Adipose tissue (tissue), 3 donors: ENCODE results near the gene BCL6. TPM values are rescaled to one million over a fixed set of nuclear protein-coding genes. Genes with fewer than 3 reads are reported as not detected.

Source experiments
- H3K27ac ChIP-seq: one replicate; pipeline ENCODE4 v1.5.1; 2013; ENCODE audit warnings: low read depth, low read length
- WGBS, 3 donors: extraction: QIAGEN DNeasy Blood & Tissue Kit; methylation state at CpG; one replicate each; pipeline ENCODE4 v1.1.7; 2013; 5-methylcytosine and 5-hydroxymethylcytosine counted together
- polyA plus RNA-seq, 3 donors: library from polyadenylated mRNA; stranded (reverse); fragments of 200-250 nt; gene quantifications; one replicate each; pipeline ENCODE4 v1.2.3, GENCODE V29; 2013
- donor health status: healthy with polysubstance abuse.
- donor health status: Bipolar disorder and iron deficiency.
- donor health status: healthy.

Gene BCL6
- polyA plus RNA-seq, result 100 to 1,000 TPM in 1 of 3 donors, 10 to 100 TPM in 2; 41.1 to 221 (median 96.3) TPM

- 0 to 1% (median 1%) methylated on average over 40 of the region's 40 CpGs for WGBS, 3 donors
- H3K27ac ChIP-seq, result peak within 1 kb of the TSS; percentile 96
Observed at GRCh38 chr3:187745201-187746058, at the start of gene BCL6. TSS of gene BCL6 (minus strand) at chr3:187745468. CDS start at chr3:187733693, 11,775 bp downstream.

- H3K27ac ChIP-seq, result no peak overlapping the region
- WGBS, 3 donors, result 88 to 96% (median 92%) methylated on average over 4 of the region's 4 CpGs
Observed at GRCh38 chr3:187794731-187795130, 49.5 kb upstream of the BCL6 start.

GRCh38 chr3:187793618-187794017 lies 48.4 kb upstream of the BCL6 start:
- 85 to 94% (median 94%) methylated on average over 2 of the region's 2 CpGs for WGBS, 3 donors
- H3K27ac ChIP-seq, result no peak overlapping the region

- H3K27ac ChIP-seq, result no peak overlapping the region
- 78 to 88% (median 83%) methylated on average over 3 of the region's 3 CpGs for WGBS, 3 donors
Observed at GRCh38 chr3:187792521-187792920, 47.3 kb upstream of the BCL6 start.

GRCh38 chr3:187789872-187790271 lies 44.6 kb upstream of the BCL6 start:
- H3K27ac ChIP-seq, result no peak overlapping the region
- WGBS, 3 donors, result 50 to 72% (median 54%) methylated on average over 2 to 3 of the region's 3 CpGs

GRCh38 chr3:187788984-187789857 lies 44.0 kb upstream of the BCL6 start:
- H3K27ac ChIP-seq, result no peak overlapping the region
- WGBS, 3 donors, result 59 to 66% (median 66%) methylated on average over 5 of the region's 5 CpGs

- WGBS, 3 donors, result 40 to 62% (median 53%) methylated on average over 2 of the region's 2 CpGs
Observed at GRCh38 chr3:187783098-187783497, 37.8 kb upstream of the BCL6 start.

GRCh38 chr3:187782006-187782405 lies 36.7 kb upstream of the BCL6 start:
- 85 to 90% (median 87%) methylated on average over 3 of the region's 3 CpGs for WGBS, 3 donors

More at GRCh38 chr3:187783098-187783497, 37.8 kb upstream of the BCL6 start:
- no peak overlapping the region for H3K27ac ChIP-seq

GRCh38 chr3:187781001-187781400 lies 35.7 kb upstream of the BCL6 start:
- no peak overlapping the region for H3K27ac ChIP-seq
- WGBS, 3 donors, result 80 to 85% (median 81%) methylated on average over 2 of the region's 2 CpGs

More at GRCh38 chr3:187782006-187782405, 36.7 kb upstream of the BCL6 start:
- H3K27ac ChIP-seq, result no peak overlapping the region

GRCh38 chr3:187778726-187779125 lies 33.5 kb upstream of the BCL6 start:
- WGBS, 3 donors, result 90 to 93% (median 90%) methylated on average over 2 of the region's 2 CpGs
- no peak overlapping the region for H3K27ac ChIP-seq

GRCh38 chr3:187777331-187777941 lies 32.2 kb upstream of the BCL6 start:
- 60 to 86% (median 64%) methylated on average over 6 of the region's 6 CpGs for WGBS, 3 donors
- H3K27ac ChIP-seq, result no peak overlapping the region

GRCh38 chr3:187775549-187775948 lies 30.3 kb upstream of the BCL6 start:
- 60 to 72% (median 64%) methylated on average over 1 of the region's 1 CpG for WGBS, 3 donors
- no peak overlapping the region for H3K27ac ChIP-seq

GRCh38 chr3:187774185-187774789 lies 29.0 kb upstream of the BCL6 start:
- H3K27ac ChIP-seq, result no peak overlapping the region
- WGBS, 3 donors, result 55 to 80% (median 56%) methylated on average over 8 of the region's 8 CpGs

GRCh38 chr3:187773233-187774184 lies 28.2 kb upstream of the BCL6 start:
- H3K27ac ChIP-seq, result no peak overlapping the region
- WGBS, 3 donors, result 76 to 90% (median 83%) methylated on average over 19 of the region's 19 CpGs

- H3K27ac ChIP-seq, result no peak overlapping the region
- 86 to 97% (median 97%) methylated on average over 1 of the region's 1 CpG for WGBS, 3 donors
Observed at GRCh38 chr3:187770224-187770623, 25.0 kb upstream of the BCL6 start.

- 14 to 31% (median 27%) methylated on average over 2 of the region's 2 CpGs for WGBS, 3 donors
- H3K27ac ChIP-seq, result no peak overlapping the region
Observed at GRCh38 chr3:187769771-187770170, 24.5 kb upstream of the BCL6 start.

- no peak overlapping the region for H3K27ac ChIP-seq
- 91 to 92% (median 91%) methylated on average over 3 of the region's 3 CpGs for WGBS, 3 donors
Observed at GRCh38 chr3:187767266-187768012, 22.2 kb upstream of the BCL6 start.
